ENCODE results near the gene TMIGD2.
"Not testable (repeated sequence)": the region's sequence is repeated elsewhere in the genome, so short reads cannot be mapped to it uniquely, and the experiment has no call there.

Gene TMIGD2

GRCh38 chr19:4258181-4258580, 44.0 kb downstream of the TMIGD2 start:
- no peaks in the 10 kb centered on the region for H3K4me1 ChIP-seq (ENCODE audit: insufficient read depth, low read length)
- H3K27me3 ChIP-seq (ENCODE audit: insufficient read depth, low read length) = no peaks in the 10 kb centered on the region
- H3K27ac ChIP-seq (ENCODE audit: low read depth, low read length) = no peak overlapping the region
- no peak overlapping the region for H3K9ac ChIP-seq (ENCODE audit: low read depth, low read length)
- H3K9me3 ChIP-seq (ENCODE audit: insufficient read depth, low read depth, low read length) = peaks cover 6% of the 10 kb centered on the region
- 95% methylated on average over 28 of the region's 28 CpGs for WGBS
- peaks cover 72% of the 10 kb centered on the region for H3K36me3 ChIP-seq (ENCODE audit: insufficient read depth, low read length)
- H3K4me3 ChIP-seq (ENCODE audit: low read length) = no peak overlapping the region

- H3K27me3 ChIP-seq (ENCODE audit: insufficient read depth, low read length) = no peaks in the 10 kb centered on the region
- H3K9me3 ChIP-seq (ENCODE audit: insufficient read depth, low read depth, low read length) = peaks cover 6% of the 10 kb centered on the region
- peaks cover 73% of the 10 kb centered on the region for H3K36me3 ChIP-seq (ENCODE audit: insufficient read depth, low read length)
- no peak overlapping the region for H3K9ac ChIP-seq (ENCODE audit: low read depth, low read length)
- no peak overlapping the region for H3K27ac ChIP-seq (ENCODE audit: low read depth, low read length)
- 97% methylated on average over 5 of the region's 6 CpGs for WGBS
- no peak overlapping the region for H3K4me3 ChIP-seq (ENCODE audit: low read length)
- H3K4me1 ChIP-seq (ENCODE audit: insufficient read depth, low read length) = no peaks in the 10 kb centered on the region
Observed at GRCh38 chr19:4257025-4257424, 45.2 kb downstream of the TMIGD2 start.

GRCh38 chr19:4256563-4256962, 45.6 kb downstream of the TMIGD2 start:
- WGBS = 93% methylated on average over 4 of the region's 4 CpGs
- H3K27ac ChIP-seq (ENCODE audit: low read depth, low read length) = no peak overlapping the region
- H3K36me3 ChIP-seq (ENCODE audit: insufficient read depth, low read length) = peaks cover 74% of the 10 kb centered on the region
- H3K4me3 ChIP-seq (ENCODE audit: low read length) = no peak overlapping the region
- H3K27me3 ChIP-seq (ENCODE audit: insufficient read depth, low read length) = no peaks in the 10 kb centered on the region
- H3K9ac ChIP-seq (ENCODE audit: low read depth, low read length) = no peak overlapping the region
- peaks cover 6% of the 10 kb centered on the region for H3K9me3 ChIP-seq (ENCODE audit: insufficient read depth, low read depth, low read length)
- no peaks in the 10 kb centered on the region for H3K4me1 ChIP-seq (ENCODE audit: insufficient read depth, low read length)

GRCh38 chr19:4246767-4247593, 55.2 kb downstream of the TMIGD2 start, which contains the start of gene YJU2:
Gene YJU2, plus strand, starts transcription at chr19:4247080. Its CDS starts 67 bp downstream, at chr19:4247147.
- WGBS = 1% methylated on average over 39 of the region's 45 CpGs
- peak within 1 kb of the TSS; percentile 81 for H3K27ac ChIP-seq (ENCODE audit: low read depth, low read length)
- no peaks in the 10 kb centered on the region for H3K27me3 ChIP-seq (ENCODE audit: insufficient read depth, low read length)
- H3K4me3 ChIP-seq (ENCODE audit: low read length) = peak within 1 kb of the TSS; percentile 83
- 0 out of 2 replicates have a peak, but pooled peaks cover 3% of the 10 kb centered on the region for H3K4me1 ChIP-seq (ENCODE audit: insufficient read depth, low read length)
- peak within 1 kb of the TSS; percentile 97 for H3K9ac ChIP-seq (ENCODE audit: low read depth, low read length)
- H3K36me3 ChIP-seq (ENCODE audit: insufficient read depth, low read length) = peaks cover 31% of the 10 kb centered on the region
- no peaks in the 10 kb centered on the region for H3K9me3 ChIP-seq (ENCODE audit: insufficient read depth, low read depth, low read length)

- Histone ChIP-seq H3K36me3 (ENCODE audit: insufficient read depth, low read length) (peaks cover 21% of the 10 kb centered on the region), H3K4me3 (ENCODE audit: low read length) (peak overlapping the region; percentile 83), H3K9ac (ENCODE audit: low read depth, low read length) (peak overlapping the region; percentile 71; the same call in 1 of the 2 replicates)
- not testable (repeated sequence) for H3K27me3 ChIP-seq (ENCODE audit: insufficient read depth, low read length); H3K9me3 ChIP-seq (ENCODE audit: insufficient read depth, low read depth, low read length); H3K27ac ChIP-seq (ENCODE audit: low read depth, low read length); H3K4me1 ChIP-seq (ENCODE audit: insufficient read depth, low read length)
- 98% methylated on average over 6 of the region's 6 CpGs for WGBS
Observed at GRCh38 chr19:4245938-4246337, 56.3 kb downstream of the TMIGD2 start.
